Stimulated activated CD4-positive, alpha-beta T cell treated with anti-CD3 and anti-CD28 coated beads, TNF-alpha, amount 100 ng/mL, for 1 hour (primary cell): ENCODE results near the gene STK39.

Experiments
- DNase-seq, 3 donors: peaks; one replicate each; pipeline ENCODE4 v3.0.0-alpha.2; 2020; ENCODE audit warnings: low read depth in 3 of 3, low spot score in 1 of 3

The STK39 gene

DNA sequence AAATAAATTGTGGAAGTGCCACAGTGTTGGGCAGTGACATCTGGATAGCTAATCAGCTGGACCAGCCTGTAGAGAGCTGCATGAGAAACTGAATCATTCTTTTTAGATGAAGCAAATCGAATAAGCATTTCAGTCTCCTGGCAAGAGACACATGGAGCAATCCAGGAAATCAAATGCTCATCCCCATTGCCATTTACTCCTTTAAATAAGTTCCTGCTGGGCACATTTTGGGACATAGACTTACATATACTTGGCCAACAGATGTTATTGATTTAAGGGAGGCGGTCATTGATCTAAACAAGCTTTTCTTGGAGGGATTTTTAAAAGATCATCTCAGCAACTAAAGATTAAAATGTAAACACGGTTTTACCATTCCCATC, 307.1 kb downstream of the STK39 start:
- DNase-seq, result no peak

DNA sequence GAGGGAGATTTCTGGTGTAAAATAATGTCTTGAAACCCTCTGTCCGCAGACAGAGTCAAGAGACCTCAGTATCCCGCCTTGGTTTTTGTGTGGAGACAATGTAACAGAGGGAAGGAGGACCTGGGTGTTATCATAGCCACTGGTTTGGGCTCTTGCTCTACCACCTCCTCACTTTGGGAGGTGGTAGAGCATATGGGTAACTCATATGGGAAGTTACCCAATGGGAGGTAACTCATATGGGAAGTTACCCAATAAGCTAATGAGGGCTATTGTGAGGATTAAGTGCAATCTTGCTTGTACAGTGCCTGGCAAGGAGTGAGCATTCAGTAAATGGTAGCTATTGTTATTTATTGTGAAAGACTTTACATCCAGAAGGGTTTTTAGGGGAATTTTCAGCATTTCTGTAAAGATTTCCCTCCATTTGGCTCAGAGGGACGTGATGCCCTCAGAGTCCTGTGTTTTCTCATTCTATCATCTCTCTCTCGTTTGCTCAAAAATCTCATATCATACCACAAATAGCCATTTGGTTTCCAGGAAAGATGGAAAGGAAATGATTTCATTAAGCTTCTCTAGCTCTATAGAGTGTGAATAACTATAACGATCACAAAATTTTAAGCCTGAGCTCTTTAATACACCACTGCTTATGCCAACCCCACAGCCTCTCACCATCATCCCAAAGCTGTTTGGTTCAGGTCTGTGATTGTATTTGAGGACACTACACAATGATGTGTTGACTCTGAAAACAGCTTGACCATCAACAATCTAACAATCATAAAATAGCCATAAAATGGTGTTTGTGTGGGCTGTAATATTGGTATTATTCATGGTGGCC, 307.7 kb downstream of the STK39 start:
- DNase-seq, result no peak

DNA sequence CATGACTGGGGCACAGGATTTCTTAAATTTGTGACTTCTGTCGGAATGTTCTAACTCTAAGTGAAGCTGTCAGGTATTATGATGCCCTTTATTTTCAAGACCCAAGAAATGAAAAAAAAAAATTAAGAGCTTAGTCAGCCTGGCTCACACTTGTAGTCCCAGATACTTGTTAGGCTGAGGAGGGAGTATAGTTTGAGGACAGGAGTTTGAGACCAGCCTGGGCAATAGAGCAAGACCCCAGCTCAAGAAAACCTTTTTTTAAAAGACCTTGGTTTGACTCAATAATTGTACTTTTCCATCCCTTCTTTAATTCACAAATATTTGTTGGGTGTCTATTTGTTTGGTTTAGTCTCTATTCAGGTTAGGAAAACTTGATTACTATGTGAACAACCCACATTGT, 310.0 kb downstream of the STK39 start:
- no peak for DNase-seq

DNA sequence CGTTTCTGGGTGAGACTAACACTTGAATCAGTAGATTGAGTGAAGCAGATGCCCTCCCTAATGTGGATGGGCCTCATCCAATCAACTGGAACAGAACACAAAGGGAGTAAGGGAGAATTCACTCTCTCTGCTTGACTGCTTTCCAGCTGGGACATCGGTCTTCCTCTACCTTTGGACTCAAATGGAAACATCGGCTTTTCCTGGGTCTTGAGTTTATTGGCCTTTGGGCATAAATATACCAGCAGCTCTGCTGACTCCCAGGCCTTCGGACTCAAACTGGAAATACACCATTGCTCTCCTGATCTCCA, 311.6 kb downstream of the STK39 start:
- DNase-seq, result no peak

DNA sequence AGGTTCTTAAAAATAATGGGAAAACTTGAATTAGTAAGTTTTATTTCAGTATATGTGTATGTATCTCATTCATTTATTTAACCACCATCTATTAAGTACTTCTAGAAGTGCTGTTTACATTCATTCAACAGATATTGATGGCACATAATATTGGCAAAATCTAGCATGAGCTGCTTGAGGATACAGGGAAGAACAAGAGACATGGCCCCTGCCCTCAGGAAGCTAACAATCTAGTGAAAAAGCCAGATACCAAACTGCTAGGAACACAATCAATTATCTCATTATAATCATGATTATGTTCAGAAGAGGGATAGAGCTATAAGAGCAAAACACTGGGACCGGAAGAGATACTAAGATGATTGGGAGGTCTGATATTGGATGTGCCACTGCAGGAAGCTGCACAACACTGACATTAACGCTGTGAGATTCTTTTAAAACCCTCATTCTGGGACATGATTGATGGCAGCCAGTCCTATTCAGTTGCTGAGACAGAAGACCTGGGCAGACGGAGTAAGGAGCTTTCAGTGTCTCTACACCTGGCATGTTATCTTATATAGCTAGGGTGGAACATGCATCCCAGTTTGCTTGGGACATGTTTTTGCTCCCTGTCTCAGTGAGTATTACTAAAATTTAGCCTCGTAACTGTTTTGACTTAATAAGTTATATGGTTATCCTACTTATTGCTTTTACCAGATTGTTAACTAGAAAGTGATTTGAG, 314.1 kb downstream of the STK39 start:
- no peak for DNase-seq

DNA sequence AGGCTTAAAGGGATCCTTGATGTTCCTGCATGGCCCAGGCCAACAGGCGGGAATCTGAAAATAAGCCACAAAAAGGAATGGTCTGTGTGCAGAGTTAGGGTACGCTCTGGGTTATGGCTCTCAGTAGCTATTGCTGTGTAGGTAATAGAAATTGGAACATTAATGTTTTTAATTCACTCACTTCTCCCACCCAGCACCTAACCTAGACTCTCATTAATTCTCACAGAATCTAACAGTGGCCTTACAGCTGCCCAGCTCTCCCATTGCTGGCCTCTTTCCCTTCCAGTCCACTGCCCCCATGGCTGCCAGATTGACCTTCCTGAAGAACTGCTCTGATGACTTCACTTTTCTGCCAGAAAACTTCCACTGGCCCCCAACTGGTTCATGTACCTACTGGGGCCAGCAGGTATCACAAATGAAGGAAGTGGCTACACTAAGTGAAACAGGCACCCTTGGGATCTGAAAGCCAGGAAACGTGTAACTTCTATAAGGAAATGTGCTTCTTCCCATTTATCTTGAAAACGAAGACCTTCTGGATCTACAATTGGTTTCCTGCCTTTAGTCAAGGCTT, 315.2 kb downstream of the STK39 start:
- DNase-seq, result no peak

DNA sequence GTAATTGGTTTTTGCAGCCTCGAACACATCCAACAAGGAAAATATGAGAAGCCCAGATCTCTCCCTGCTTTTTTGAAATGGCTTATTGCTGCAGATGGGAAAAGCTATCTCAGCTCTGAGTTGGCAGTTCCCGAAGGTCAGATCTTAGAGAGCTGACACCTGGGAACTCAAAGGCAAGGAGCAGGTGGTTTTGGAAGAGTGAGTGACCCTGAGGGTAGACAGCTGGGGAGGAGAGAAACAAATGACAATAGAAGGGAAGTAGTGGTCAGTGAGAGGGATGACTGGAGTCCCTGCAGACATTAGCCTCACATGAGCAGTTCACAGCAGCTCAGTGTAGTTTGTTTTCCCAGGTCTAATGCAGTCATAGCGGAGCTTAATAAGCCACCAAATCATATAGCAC, 317.9 kb downstream of the STK39 start:
- DNase-seq, result no peak

DNA sequence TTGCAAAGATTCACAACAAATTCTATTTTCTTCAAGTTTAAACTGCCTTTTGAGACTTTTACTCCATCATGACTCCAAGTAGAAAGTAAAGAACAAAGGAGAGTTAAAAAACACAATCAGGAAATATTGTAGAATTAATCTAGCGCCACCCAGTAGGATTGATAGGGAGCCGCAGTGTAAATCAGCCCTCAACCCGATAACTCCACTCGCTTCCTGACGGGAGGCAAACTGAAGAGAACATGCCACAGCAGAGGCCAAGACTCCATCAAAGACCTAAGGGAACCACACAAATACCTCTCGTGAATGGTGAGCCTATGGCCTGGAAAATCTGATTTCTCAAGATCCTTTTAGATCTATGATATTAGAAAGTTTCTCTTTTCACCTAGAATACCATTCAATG, 319.0 kb downstream of the STK39 start:
- DNase-seq, result no peak

DNA sequence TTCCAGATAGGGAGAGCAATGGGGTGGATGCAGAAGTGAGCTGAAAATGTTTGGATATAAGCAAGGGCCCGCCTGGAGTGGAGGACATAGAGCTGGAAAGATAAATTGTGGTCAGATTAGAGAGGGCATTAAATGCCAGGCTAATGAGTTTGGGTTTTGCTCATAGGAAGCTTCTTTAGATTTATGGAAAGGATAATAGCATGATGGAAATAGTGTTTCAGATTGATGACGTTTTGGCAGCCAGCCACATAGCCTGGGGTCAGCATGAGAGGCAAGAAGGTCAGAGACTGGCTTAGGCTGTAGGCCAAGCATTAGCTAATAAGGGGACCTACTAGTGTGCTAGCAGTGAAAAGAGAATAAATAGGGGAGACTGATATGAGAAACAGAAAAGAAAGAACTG, 321.6 kb downstream of the STK39 start:
- no peak for DNase-seq

DNA sequence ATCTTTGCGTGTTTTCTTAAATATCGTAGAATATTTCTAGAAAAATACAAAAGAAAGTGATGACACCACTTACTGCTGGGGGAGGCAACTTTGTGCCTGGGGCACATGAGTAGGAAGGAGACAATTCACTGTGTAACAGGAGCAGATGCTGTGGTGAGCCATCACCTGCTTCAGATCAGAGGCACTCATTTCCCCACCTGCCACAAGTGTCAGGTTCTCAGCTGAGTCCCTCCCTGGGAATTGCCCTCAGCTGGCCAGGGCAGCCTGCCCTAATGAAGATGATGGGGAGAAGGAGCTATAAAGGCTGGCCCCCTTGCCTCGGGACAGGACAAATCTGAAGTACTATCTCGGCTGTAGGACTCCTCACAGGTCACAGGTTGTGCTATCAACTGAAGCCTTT, 322.8 kb downstream of the STK39 start:
- no peak for DNase-seq

DNA sequence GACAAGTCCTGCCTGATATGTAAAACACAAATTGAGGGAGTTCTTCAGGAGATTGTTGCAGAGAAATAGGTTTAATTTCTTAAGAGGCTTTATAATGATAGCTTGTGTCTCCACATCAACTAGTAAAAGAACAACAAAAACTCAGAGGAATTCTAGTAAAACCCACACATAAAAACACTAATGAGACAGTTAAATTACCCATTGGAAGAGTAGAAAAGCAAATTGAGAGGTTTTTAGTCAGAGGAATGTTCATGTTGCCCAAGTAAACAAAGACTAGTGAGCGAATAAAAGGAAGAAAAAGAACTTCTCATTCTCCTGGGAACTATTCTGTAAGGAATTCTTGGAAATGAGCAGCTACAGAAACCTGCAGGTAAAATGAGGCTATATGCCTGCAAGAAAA, 330.6 kb downstream of the STK39 start:
- DNase-seq, result no peak

DNA sequence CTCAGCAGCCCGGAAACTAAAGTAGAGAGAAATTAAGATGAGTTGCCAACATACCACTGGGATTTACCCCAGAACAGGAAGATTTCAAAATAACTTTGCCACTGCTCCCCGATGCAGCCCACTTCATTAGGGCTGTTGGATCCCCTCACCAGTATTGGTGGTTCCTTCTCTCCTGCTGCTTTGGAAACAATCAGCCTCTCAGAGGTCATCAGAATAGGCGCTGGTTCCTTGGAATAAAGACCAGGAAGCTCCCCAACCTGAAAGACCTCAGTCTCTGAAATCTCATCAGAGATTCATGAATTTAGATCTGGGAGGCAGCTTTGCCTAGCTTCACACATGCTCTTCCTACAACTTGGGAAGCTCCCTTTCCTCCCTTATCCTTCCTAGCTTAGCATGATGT, 332.4 kb downstream of the STK39 start:
- no peak for DNase-seq

DNA sequence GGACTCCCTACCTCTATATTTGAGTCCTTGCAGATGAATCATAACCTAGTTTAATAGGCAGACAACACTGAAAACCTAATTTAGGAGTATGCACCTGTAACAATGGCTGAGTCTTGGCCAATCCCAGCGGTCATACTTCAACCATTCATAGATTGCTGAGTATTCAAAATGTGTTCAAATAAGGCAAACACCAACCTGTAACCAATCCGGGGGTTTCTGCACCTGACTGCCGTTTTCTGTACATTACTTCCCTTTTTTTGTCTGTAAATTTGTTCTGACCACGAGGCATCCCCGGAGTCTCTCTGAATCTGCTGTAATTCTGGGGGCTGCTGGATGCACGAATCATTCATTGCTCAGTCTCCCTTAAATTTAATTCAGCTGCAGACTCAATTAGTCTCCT, 338.6 kb downstream of the STK39 start:
- no peak for DNase-seq

DNA sequence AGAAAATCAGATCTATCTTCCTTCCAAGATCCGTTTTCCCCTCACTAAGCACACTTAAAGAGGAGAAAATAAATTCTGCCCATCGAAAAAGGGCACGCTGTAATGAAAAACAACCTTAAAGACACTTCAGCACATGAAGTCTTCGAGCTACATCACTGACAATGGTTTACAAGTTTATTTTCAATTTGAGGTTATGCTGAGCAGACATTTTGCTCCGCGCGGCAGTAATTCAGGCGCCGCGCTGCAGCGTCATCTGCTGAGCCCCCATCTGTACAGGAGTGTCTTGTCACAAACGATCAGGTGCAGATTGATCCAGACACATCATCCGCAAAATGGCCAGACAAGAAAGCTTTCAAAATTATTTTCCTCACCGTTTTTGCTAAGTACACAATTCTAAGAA, 341.7 kb downstream of the STK39 start:
- DNase-seq, result no peak
